NCI-H1092 (cell line): ENCODE measurements around the gene FZR1.

Experiments
- DNase-seq: peaks from one replicate; lab custom pipeline; 2025; lab: John Stamatoyannopoulos, UW

FZR1 gene

GRCh38 chr19:3474010-3474409 lies 32.1 kb upstream of the FZR1 start:
- no peak for DNase-seq

GRCh38 chr19:3474614-3475013 lies 31.5 kb upstream of the FZR1 start:
- DNase-seq, result no peak

- DNase-seq, result no peak
These were observed 30.7 kb upstream of the FZR1 start for GRCh38 chr19:3475449-3475848.

GRCh38 chr19:3476830-3477229 lies 29.3 kb upstream of the FZR1 start:
- no peak for DNase-seq

GRCh38 chr19:3477506-3477905 lies 28.6 kb upstream of the FZR1 start:
- no peak for DNase-seq

GRCh38 chr19:3477951-3478350 lies 28.2 kb upstream of the FZR1 start:
- no peak for DNase-seq

GRCh38 chr19:3478409-3479176 lies 27.5 kb upstream of the FZR1 start:
- no peak for DNase-seq

- DNase-seq, result no peak
These were observed 26.8 kb upstream of the FZR1 start for GRCh38 chr19:3479177-3479833.

GRCh38 chr19:3479834-3480215 lies 26.3 kb upstream of the FZR1 start:
- DNase-seq, result no peak

- no peak for DNase-seq
These were observed 25.6 kb upstream of the FZR1 start, which contains the start of gene SMIM24 for GRCh38 chr19:3480383-3481091. Gene SMIM24, minus strand, starts transcription at chr19:3480525. Its CDS starts 62 bp downstream, at chr19:3480463.

- no peak for DNase-seq
These were observed 24.6 kb upstream of the FZR1 start for GRCh38 chr19:3481241-3482090.

GRCh38 chr19:3482507-3483225 lies 23.4 kb upstream of the FZR1 start:
- DNase-seq, result no peak

- no peak for DNase-seq
These were observed 22.9 kb upstream of the FZR1 start, which contains the start of gene SMIM44 for GRCh38 chr19:3483226-3483628. Gene SMIM44, minus strand, starts transcription at chr19:3483441. Its CDS starts 38 bp downstream, at chr19:3483403.

GRCh38 chr19:3491396-3492119 lies 14.6 kb upstream of the FZR1 start:
- no peak for DNase-seq

GRCh38 chr19:3492131-3492839 lies 13.8 kb upstream of the FZR1 start:
- DNase-seq, result no peak

GRCh38 chr19:3492919-3493318 lies 13.2 kb upstream of the FZR1 start:
- DNase-seq, result no peak

GRCh38 chr19:3493651-3494050 lies 12.5 kb upstream of the FZR1 start:
- no peak for DNase-seq

GRCh38 chr19:3494051-3494450 lies 12.1 kb upstream of the FZR1 start:
- no peak for DNase-seq

GRCh38 chr19:3494559-3494958 lies 11.6 kb upstream of the FZR1 start:
- no peak for DNase-seq
